Measurements from ENCODE around the gene NFIC.
"Not testable (repeated sequence)": the region's sequence is repeated elsewhere in the genome, so short reads cannot be mapped to it uniquely, and the experiment has no call there.

NFIC gene

DNA sequence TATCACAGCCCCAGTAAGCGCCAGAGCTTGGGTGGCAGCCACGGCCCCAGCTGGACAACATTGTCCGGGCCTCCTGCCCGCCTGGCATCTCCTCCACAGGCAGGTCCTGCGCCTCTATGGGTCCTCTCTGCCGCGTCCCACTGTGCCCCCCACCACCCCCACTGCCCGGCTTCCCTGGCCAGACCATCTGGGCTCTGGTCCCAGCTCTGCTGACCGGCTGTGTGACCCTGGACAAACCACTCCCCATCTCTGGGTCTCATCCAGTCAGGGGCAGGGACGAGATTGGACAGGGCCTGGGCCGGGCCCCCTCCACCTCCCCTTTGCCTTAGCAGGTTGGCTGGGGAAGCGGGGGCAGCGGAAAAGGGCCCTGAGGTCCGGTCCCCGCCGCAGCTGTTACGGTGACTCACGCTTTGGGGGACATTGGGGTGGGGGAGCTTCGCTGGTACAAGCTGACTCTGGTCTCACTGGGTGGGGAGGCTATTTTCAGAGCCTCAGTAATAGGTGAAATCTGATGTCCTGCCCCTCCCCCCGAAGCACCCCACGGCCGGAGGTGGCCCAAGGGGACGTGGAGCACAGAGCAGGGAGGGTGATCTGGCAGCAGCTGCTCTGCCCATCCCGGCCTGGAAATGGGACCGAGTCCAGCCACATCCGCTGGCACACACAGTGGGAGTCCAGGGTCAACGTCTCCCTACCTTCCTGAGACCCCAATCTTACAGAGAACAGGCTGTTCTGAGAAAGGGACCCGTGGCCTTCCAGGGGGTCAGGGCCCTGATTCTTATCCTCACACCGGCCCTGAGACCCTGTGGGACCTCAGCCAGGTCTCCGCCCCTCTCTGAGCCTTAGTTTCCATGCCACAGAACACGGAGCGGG, 9.1 kb downstream of the NFIC start:
- DNase-seq, result no peak

DNA sequence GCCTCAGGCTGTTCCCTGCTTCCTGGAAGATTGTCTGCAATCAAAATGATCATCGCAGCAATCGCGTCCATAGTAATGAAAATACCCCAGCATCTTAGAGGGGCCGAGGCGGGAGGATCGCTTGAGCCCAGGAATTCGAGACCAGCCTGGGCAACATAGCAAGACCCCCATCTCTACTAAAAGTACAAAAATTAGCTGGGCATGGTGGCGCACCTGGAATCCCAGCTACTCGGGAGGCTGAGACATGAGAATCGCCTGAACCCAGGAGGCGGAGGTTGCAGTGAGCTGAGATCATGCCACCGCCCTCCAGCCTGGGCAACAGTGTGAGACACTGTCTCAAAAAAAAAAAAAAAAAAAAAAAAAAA, 9.7 kb downstream of the NFIC start:
- not testable (repeated sequence) for DNase-seq

DNA sequence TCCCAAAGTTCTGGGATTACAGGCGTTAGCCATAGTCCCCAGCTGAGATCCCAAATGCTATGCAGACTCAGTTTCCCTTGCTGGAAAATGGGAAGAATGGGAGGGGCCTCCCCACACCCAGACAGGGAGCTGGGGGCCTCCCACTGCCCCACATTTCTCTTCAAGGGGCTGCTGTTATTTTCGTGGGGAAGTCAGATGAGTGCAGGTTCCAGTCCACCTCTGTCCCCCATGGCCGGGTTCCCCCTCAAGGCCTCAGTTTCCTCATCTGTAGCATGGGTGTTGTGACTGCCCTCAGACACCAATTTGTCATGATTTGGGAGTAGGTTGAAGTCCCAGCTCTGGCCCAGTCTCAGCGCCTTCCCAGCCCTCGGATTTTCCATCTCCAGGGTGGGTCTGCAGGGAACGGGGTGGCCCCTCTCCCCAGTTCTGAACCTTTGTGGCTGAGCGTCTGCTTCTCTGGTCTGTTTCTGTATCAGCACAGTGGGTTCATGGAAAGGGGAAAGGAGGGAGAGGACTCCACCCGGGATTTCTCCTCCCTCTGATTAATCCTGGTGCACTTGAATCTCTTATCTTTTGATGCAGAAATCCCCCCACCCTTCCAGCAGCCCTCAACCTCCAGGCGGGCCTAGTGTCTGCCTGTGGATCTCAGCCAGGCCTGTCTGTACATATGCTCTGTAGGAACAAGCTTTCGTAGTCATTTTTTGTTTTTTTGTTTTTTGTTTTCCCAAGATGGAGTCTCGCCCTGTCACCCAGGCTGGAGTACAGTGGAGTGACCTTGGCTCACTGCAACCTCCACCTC, 12.2 kb downstream of the NFIC start:
- no peak for DNase-seq

DNA sequence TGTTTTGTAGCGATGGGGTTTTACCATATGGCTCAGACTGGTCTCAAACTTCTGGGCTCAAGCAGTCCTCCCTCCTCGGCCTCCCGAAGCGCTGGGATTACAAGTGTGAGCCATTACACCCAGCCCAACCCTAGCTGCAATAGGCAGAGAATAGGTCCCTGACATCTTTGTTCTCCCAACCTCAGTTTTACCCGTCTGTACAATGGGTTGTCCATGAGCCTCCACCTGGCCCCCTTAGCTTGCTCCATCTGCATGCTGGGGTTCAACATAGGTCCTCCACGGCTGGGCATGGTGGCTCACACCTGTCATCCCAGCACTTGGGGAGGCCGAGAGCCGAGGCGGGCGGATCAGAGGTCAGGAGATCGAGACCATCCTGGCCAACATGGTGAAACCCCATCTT, 14.4 kb downstream of the NFIC start:
- DNase-seq, result no peak

DNA sequence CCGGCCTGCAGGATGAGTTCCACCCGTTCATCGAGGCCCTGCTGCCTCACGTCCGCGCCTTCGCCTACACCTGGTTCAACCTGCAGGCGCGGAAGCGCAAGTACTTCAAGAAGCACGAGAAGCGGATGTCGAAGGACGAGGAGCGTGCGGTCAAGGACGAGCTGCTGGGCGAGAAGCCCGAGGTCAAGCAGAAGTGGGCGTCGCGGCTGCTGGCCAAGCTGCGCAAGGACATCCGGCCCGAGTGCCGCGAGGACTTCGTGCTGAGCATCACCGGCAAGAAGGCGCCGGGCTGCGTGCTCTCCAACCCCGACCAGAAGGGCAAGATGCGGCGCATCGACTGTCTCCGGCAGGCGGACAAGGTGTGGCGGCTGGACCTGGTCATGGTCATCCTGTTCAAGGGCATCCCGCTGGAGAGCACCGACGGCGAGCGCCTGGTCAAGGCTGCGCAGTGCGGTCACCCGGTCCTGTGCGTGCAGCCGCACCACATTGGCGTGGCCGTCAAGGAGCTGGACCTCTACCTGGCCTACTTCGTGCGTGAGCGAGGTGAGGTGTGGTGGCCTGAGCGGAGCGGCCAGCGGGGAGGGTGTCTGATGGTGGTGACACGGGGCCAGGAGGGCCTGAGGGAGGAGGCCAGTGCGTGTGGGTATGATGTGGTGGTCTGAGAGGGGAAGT, 15.5 kb downstream of the NFIC start:
- no peak for DNase-seq

DNA sequence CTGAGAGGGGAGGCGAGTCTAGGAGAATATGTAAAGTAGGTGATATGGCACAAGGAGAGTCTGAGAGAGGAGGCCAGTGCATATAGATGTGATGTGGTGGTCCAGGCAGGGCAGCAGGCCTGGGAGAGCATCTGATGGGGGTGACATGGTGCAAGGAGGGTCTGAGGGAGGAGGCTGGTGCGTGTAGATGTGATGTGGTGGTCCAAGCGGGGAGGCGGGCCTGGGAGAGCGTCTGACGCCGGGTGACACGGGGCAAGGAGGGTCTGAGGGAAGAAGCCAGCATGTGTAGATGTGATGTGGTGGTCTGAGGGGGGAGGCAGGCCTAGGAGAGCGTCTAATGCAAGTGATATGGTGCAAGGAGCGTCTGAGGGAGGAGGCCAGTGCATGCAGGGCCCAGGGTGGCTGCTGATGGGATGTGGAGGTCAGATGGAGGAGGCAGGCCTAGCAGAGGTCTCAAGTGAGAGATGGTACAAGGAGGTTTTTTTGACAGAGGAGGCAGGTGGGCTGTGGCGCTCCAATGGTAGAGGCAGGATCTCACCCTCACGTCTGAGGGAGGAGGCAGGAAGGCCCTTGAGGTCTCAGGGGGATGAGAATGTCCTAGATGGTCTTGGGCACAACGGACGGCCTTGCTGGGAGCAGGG, 16.2 kb downstream of the NFIC start:
- no peak for DNase-seq

DNA sequence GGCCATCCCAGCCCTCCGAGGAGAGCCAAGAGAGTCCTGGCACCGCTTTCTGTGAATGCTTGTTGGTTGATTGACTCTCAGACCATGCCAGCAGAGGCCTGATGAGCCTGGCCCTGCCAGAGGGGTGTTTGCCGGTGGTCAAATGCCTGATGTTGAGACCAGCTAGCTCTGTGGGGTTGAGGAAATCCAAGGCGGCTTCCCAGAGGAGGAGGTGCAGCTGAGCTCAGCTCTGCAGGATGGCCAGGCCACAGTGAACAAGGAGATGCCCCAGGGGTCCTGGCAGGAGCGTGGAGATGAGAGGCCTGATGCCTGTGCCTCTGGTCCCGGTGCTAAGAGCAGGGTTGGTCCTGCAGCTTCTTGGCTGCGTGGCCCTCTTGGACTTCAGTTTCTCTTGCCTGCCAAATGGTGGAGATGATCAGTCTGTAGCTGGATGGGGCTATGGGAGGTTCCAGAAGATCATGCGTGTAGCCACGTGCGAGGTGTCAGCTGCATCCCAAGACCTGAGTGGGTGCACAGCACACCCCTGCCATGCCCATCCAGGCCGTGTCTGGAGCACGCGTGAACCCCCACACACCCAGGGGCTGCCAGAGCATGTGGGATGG, 16.8 kb downstream of the NFIC start:
- no peak for DNase-seq

DNA sequence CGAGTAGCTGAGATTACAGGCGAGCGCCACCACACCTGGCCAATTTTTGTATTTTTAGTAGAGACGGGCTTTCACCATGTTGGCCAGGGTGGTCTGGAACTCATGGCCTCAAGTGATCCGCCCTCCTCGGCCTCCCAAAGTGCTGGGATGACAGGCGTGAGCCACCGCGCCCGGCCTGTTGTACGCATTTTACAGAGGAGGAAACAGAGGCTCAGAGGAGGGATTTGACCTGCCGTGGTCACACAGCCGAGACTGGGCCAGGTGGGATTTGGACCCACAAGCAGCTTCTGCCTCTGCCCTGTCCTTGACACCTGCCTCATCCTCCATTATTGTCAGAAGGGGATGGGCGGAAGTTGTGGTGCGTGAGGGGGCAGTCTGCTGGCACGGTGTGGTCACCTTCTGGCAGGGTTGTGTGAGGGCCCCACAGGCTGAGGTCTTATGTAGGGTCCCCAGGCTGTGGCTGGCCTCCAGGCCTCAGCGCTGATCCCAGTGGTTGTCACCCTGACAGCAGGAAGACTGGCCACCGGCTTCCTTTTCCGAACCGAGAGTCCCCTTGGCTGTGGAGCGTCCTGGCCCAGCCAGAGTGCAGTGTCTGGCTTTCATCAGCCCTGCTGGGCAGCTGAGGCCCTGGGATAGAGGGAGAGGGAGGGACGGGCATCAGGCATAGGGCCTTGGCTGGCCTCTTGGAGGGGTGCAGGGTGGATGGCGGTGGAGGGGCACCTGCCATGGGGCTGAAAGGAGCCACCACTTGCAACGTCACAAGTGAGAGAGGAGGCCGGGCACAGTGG, 20.3 kb downstream of the NFIC start:
- DNase-seq, result no peak

DNA sequence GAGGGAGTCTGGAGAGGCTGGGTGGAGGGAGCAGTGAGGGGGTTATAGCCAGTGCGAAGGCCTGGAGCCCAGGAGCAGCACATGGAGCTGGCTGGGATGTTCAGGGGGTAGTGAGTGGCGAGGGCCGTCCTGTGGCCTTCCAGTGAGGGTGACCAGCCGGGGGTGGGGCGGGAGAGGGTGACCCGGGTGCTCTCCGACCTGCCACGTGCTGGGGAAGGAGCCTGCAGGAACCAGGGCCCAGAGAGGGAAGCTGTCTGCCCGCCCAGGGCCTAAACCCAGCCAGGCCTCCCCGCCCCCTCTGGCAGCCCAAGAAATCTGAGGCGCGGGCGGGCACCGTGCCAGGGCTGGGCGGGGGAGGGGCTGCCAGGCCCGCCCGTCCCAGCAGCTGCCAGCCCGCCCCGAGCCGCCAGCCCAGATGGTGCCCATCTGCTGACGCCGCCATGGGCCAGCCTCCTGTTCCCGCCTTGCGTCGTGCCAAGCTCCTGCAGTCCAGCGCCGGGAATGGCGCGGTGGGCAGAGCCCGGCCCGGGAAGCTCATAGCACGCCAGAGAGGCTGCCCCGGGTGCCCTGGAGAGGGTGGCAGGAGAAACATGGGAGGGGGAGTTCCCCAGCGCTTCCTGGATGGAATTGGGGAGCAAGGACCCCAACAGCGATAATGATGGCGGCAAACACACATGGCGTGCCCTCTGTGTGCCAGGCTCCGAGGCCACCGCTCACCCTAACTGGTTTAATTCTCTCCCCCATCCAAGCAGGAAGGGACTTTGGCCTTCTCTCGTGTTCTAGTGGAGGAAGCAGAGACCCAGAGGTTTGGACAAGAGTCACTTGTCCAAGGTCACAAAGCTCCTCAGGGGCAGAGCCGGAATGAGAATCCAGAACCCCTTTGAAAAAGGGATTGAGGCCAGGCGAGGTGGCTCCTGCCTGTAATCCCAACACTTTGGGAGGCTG, 21.5 kb downstream of the NFIC start:
- DNase-seq, result no peak

DNA sequence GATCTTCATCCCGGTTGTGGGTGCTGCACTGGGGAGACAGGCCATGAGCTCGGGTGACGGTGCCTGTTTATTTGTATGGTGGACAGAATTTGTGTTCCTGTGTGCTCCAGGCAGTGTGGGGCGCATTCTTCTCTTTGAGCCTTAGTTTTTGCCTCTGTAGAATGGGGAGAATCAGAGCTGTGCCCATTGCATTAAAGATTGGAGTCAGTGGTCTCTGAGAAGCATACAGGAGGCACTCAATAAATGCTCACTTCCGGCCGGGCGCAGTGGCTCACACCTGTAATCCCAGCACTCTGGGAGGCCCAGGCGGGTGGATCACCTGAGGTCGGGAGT, 23.0 kb downstream of the NFIC start:
- no peak for DNase-seq

DNA sequence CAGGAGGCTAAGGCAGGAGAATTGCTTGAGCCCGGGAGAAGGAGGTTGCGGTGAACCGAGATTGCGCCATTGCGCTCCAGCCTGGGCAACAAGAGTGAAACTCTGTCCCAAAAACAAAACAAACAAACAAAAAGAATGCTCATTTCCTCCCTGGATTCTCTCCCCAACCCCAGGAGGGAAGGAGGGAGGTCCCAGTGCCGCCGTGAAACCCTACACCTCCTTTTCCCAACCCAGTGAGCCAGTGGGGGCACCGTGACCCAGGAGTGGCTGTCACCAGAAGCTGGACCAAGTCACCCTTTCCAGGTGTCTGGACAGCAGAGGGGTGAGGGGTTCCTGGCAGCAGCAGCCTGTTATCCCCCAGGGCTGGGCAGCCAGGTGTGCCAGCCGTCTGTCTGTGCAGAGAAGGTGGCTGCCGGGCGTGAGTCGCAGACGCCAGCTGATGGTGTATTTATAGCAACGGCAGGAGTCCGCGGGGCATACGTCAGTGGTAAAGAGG, 23.5 kb downstream of the NFIC start:
- no peak for DNase-seq

DNA sequence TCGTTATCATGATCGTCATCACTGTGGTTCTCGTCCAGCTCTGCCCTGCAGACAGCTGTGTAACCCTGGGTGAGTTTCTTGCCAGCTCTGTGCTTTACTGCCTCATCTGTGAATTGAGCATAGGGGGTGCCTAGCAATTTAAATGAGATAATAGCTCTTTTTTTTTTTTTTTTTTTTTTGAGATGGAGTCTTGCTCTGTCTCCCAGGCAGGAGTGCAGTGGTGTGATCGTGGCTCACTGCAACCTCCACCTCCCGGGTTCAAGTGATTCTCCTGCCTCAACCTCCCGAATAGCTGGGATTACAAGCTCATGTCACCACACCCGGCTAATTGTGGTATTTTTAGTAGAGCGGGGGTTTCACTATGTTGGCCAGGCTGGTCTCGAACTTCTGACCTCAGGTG, 25.5 kb downstream of the NFIC start:
- not testable (repeated sequence) for DNase-seq

DNA sequence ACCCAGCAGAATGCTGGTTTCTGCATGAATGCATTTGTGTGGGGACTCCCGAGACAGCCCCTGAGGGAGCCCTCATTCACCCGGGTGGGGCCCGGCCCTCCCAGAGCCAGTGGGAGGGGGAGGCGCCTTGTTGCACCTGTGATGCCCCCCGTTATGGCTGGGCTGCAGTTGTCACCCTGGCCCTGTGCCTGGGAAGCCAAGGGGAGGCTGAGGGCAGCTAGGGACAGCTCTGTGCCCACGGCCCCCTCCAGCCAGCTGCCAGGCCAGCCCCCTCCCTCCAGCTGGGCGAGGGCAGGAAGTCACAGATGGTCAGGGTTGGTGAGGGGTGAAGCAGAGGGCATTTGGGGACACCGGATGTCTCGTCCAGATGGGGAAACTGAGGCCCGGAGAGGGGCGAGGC, 26.1 kb downstream of the NFIC start:
- DNase-seq, result no peak

DNA sequence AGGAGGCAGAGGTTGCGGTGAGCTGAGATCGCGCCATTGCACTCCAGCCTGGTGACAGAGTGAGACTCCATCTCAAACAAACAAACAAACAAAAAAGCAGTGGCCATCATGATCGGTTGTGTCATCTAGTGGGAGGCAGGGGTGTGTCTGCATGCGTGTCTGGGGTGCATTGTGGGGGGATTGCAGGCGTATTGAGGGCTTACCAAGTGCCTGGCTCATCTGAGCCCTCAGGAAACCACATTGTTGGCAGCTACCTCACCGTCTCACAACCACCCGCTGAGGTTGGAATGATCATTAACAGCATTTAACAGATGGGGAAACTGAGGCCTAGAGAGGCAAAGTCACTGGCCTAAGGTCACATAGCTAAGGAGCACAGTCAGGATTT, 30.5 kb downstream of the NFIC start:
- DNase-seq, result no peak

DNA sequence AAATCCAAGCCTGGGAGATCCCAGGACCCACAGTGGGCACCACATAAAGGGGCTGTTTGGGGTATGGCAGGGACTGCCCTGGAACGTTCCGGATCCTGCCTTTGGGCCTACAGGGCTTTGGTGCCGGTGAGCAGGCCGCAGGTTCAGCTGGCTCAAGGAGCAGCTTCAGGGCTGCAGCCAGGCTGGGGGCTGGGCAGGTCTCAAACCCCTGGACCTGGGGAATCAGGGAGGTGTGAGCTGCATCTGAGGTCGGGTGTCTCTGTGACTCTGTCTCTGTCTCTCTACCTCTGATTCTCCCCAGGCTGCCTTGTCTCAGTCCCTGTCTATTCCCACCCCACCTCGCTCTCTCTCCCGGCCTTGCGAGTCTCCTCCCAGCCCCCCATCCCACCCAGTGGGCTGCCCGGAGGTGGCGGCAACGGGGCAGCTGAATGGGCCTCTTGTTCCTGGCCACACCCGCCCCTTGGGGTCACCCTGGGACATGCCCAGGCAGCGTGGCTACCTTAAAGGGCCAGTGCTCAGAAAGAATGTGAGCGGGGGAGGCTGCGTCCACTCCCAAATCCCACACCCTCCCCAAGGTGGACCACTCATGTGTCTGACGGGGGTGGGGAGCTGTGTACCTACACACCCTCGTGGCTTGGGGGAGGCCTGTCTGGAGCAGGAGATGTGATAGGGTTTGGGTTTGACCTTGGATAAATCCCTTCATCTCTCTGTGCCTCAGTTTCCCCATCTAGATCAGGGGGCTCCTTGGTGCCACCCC, 31.1 kb downstream of the NFIC start:
- DNase-seq, result no peak

DNA sequence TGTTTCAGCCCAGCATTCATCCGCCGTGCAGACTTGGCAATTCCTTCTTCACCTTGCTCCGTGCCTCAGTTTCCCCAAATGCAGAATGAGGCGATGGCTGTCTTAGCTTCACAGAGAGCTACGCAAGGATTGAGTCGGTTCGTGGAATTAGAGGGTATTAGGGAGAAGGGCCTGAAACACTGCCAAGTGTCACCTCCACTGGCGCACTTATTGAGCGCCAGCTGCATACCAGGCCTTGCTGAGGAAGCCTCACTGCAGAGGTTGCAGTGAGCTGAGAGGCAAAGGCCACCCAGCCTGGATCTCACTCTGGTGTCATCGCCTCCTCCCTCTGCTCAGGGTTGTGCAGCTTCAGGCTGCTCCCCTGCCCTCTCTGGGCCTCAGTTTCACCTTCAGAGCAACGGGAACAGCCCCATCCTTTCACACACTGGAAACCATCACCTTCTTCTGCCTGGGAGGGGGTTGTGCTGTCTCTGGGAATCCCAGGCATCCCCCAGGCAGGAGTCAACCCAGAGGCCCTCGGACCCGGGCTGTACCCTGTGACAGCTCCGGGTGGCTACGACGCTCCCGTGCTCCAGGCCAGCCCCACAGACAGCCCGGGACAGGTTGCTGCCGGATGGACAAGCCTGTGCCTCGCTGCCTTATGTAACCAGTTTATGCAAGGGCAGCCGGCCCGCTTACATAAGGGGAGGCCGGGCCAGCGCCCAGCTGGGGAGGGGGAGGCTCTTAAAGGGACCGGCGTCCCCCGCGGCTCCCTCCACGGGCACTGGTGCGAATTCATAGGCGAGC, 31.9 kb downstream of the NFIC start:
- DNase-seq, result no peak

DNA sequence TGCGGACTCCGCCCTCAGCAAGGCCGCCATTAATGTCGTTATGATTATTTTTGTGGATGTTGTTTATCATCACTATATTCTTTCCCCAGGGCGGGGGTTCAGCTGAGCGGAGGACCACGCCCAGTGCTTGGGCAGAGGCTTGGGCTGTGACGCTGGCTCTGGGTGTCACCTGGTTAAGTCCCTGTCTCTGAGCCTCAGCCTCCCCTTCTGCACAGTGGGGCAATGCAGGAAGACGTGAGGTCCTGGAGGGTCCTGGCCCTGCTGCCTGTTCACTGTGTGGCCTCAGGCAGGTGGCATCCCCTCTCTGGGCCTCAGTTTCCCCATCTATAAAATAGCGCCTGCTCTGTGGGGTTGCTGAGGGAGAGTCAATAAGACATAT, 32.5 kb downstream of the NFIC start:
- no peak for DNase-seq

DNA sequence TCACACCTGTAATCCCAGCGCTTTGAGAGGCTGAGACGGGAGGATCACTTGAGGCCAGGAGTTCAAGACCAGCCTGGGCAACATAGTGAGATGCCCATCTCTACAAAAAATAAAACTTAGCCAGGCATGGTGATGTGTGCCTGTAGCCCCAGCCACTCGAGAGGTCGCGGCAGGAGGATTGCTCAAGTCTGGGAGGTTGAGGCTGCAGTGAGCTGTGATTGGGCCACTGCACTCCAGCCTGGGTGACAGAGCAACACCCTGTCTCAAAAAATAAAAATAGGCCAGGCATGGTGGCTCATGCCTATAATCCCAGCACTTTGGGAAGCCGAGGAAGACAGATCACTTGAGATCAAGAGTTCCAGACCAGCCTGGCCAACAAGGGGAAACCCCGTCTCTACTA, 32.9 kb downstream of the NFIC start:
- not testable (repeated sequence) for DNase-seq
